Transverse colon (tissue), 4 donors: Measurements from ENCODE around the gene SRP54. TPM values are rescaled to one million over a fixed set of nuclear protein-coding genes. Genes with fewer than 3 reads are reported as not detected.
"Not testable (repeated sequence)": the region's sequence is repeated elsewhere in the genome, so short reads cannot be mapped to it uniquely, and the experiment has no call there.

Source experiments
- DNase-seq: peaks from one replicate; pipeline ENCODE4 v3.0.0-alpha.2; 2019
- H3K27ac ChIP-seq, 4 donors: fragments of 200-600 bp; sonication (generic); 2 replicates each; pipeline ENCODE4 v1.5.1; 2016 to 2018; ENCODE audit warnings: inconsistent platforms in 4 of 4
- H3K27me3 ChIP-seq: fragments of 200-600 bp; sonication (generic); 2 replicates; pipeline ENCODE4 v1.5.1; 2017; ENCODE audit warnings: inconsistent platforms
- H3K36me3 ChIP-seq, 4 donors: fragments of 200-600 bp; sonication (generic); 2 replicates each; pipeline ENCODE4 v1.5.1; 2017 to 2019; ENCODE audit warnings: inconsistent platforms in 4 of 4
- H3K4me1 ChIP-seq, 4 donors: fragments of 200-600 bp; sonication (generic); 2 replicates each; pipeline ENCODE4 v1.5.1; 2017 to 2020; ENCODE audit warnings: inconsistent platforms in 4 of 4
- H3K4me3 ChIP-seq, 4 donors: fragments of 200-600 bp; sonication (generic); 1 replicate in 1 of 4; 2 replicates in 3 of 4; pipeline versions ENCODE4 v1.5.1 to v1.6.1; 2017 to 2019; ENCODE audit warnings: inconsistent platforms in 4 of 4
- H3K9me3 ChIP-seq, 2 donors: fragments of 200-600 bp; sonication (generic); 2 replicates each; pipeline ENCODE4 v1.5.1; 2017 to 2019; ENCODE audit warnings: inconsistent platforms in 2 of 2
- CTCF ChIP-seq, 5 experiments: fragments of 200-600 bp in 3 of 5; fragments of 450-650 bp in 2 of 5; sonication (generic) in 3 of 5; IDR thresholded peaks; 1 replicate in 2 of 5; 2 replicates in 3 of 5; pipeline ENCODE4 v1.5.1; 2016 to 2017; ENCODE audit warnings: antibody characterized with exemption in 5 of 5, inconsistent platforms in 3 of 5, mild to moderate bottlenecking in 2 of 5, moderate library complexity in 1 of 5
- EP300 ChIP-seq: sonication (generic); formaldehyde crosslinking; IDR thresholded peaks from one replicate; pipeline ENCODE4 v1.6.1; 2017; ENCODE audit warnings: antibody characterized with exemption, low read depth
- POLR2A ChIP-seq: fragments of 450-650 bp; IDR thresholded peaks from one replicate; pipeline ENCODE4 v1.6.1; 2016; ENCODE audit warnings: antibody characterized with exemption, mild to moderate bottlenecking, moderate library complexity
- POLR2AphosphoS5 ChIP-seq, 3 donors: sonication (generic); formaldehyde crosslinking; IDR thresholded peaks; one replicate each; pipeline ENCODE4 v1.6.1; 2016; ENCODE audit warnings: antibody characterized with exemption in 3 of 3
- WGBS, 2 donors: methylation state at CpG; one replicate each; pipeline ENCODE4 v1.1.5; 2018; ENCODE audit warnings: low coverage in 1 of 2; 5-methylcytosine and 5-hydroxymethylcytosine counted together
- in situ Hi-C, 4 donors: fragments of 200-750 bp; cut with MboI; loops; one replicate each; pipeline versions ENCODE4 v1.15.0 to v1.15.1; 2017; ENCODE audit warnings: low sequenced_read_pairs in 3 of 4, low pct_ligation_motif_present in 1 of 4, low pct_unique_long_range_greater_than_20kb in 1 of 4
- intact Hi-C: fragments of 100-400 bp; cut with DNase I; formaldehyde crosslinking; loops from one replicate; pipeline ENCODE4 v1.15.1; 2023; ENCODE audit warnings: low total_unique reads
- total RNA-seq, 4 donors: library from RNA; depleted of rRNA; stranded (reverse); fragments of >200 nt; gene quantifications; one replicate each; pipeline ENCODE4 v1.1.0, GENCODE V29; 2016

The SRP54 gene
- total RNA-seq, 4 donors from 2014 or later = 14.7 to 63.4 (median 35.2) TPM

DNA sequence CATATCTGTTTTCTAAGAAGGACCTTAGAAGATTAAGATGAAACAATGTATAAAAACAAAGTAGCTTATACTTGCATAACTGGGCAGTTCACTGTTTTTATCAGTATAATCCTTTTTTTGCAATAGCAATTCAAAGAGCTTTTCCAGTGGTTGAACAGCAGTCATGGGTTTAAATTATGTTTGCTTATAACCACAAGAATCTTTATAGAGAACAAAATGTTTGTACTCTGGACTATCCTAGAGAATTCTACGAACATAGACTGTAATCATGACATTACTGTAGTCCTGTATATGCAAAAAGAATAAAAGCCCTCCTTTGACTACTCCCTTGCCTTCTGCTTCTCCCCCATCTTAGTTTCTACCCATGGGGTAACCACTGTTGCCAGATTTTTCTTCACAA lies 69.0 kb downstream of the SRP54 start:
- Histone ChIP-seq H3K36me3 (peaks cover 0 to 28% (median 7%) of the 10 kb centered on the region in 4 donors), H3K27ac (peak overlapping the region; percentile 71 to 100 (median 98)), H3K27me3 (no peaks in the 10 kb centered on the region), H3K4me3 (no peak overlapping the region), H3K9me3 (no peaks in the 10 kb centered on the region), H3K4me1 (peaks cover 7 to 65% (median 45%) of the 10 kb centered on the region in 4 donors)
- intact Hi-C loops (no loop called here), in situ Hi-C loops (no loop called here)
- no peak for DNase-seq
- 42 to 64% methylated on average over 1 of the region's 1 CpG for WGBS, 2 donors
- TF ChIP-seq EP300 = no peak
- TF ChIP-seq CTCF (IDR thresholded peaks at IDR 0.05) = no peak
- no peak for TF ChIP-seq POLR2A
- peak in 1 of 3 donors; percentile 39 for TF ChIP-seq POLR2AphosphoS5 (IDR thresholded peaks at IDR 0.05)

GRCh38 chr14:35052637-35053036 lies 69.8 kb downstream of the SRP54 start:
- no peaks in the 10 kb centered on the region for H3K27me3 ChIP-seq
- DNase-seq = no peak
- intact Hi-C loops = no loop called here
- peaks cover 0 to 35% (median 10%) of the 10 kb centered on the region in 4 donors for H3K36me3 ChIP-seq
- H3K4me1 ChIP-seq = peaks cover 7 to 57% (median 41%) of the 10 kb centered on the region in 4 donors
- in situ Hi-C loops = no loop called here
- no peak overlapping the region for H3K4me3 ChIP-seq
- no peaks in the 10 kb centered on the region for H3K9me3 ChIP-seq
- WGBS, 2 donors = 92 to 94% methylated on average over 2 of the region's 2 CpGs
- H3K27ac ChIP-seq = peak overlapping the region in 3 of 4 donors; percentile 71 to 98 (median 72)
- no peak for TF ChIP-seq EP300
- TF ChIP-seq POLR2AphosphoS5 (IDR thresholded peaks at IDR 0.05) = no peak
- TF ChIP-seq POLR2A = no peak
- TF ChIP-seq CTCF (IDR thresholded peaks at IDR 0.05) = no peak

DNA sequence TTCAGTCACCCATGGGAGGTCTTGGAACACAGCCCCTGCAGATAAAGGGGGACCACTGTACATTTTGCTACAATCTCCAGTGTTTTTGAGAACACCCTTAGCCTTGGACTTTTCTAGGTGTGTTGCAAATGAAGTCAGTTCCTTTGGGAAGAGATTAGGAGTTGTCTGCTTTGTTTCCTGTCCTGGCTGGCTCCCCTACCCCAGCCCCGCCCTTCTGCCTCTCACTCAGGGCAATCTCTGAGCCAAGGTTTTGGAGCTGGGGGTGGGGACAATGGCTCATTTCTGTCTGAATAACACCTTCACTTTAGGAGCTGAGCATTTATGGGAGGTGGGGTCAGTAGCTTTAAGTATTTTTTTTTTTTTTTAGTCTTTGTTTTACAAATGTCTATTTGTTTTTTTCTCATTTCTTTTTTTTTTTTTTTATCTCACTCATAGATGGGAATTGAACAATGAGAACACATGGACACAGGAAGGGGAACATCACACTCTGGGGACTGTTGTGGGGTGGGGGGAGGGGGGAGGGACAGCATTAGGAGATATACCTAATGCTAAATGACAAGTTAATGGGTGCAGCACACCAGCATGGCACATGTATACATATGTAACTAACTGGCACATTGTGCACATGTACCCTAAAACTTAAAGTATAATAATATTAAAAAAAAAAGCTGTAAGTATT lies 78.5 kb downstream of the SRP54 start:
- peaks cover 0 to 37% (median 16%) of the 10 kb centered on the region in 4 donors for H3K36me3 ChIP-seq
- intact Hi-C loops, H3K27me3 ChIP-seq, in situ Hi-C loops, H3K4me3 ChIP-seq, H3K9me3 ChIP-seq: not testable (repeated sequence)
- peaks cover 5 to 19% (median 12%) of the 10 kb centered on the region in 4 donors for H3K4me1 ChIP-seq
- 68% methylated on average over 1 of the region's 1 CpG; no CpG with 5 or more reads in 1 of the 2 donors for WGBS, 2 donors
- H3K27ac ChIP-seq = peak overlapping the region; percentile 48 to 63 (median 56)
- TF ChIP-seq POLR2AphosphoS5 (IDR thresholded peaks at IDR 0.05) = peak in 1 of 3 donors; percentile 8
- DNase-seq = peak; percentile 75

- WGBS, 2 donors = 80 to 97% methylated on average over 3 to 5 of the region's 5 CpGs
- H3K27me3 ChIP-seq, H3K9me3 ChIP-seq, in situ Hi-C loops, intact Hi-C loops, DNase-seq, H3K4me3 ChIP-seq, H3K27ac ChIP-seq: not testable (repeated sequence)
- H3K4me1 ChIP-seq = peaks cover 7 to 38% (median 20%) of the 10 kb centered on the region in 4 donors
- peaks cover 0 to 22% (median 5%) of the 10 kb centered on the region in 4 donors for H3K36me3 ChIP-seq
Observed at GRCh38 chr14:35065731-35066130, 82.9 kb downstream of the SRP54 start.

DNA sequence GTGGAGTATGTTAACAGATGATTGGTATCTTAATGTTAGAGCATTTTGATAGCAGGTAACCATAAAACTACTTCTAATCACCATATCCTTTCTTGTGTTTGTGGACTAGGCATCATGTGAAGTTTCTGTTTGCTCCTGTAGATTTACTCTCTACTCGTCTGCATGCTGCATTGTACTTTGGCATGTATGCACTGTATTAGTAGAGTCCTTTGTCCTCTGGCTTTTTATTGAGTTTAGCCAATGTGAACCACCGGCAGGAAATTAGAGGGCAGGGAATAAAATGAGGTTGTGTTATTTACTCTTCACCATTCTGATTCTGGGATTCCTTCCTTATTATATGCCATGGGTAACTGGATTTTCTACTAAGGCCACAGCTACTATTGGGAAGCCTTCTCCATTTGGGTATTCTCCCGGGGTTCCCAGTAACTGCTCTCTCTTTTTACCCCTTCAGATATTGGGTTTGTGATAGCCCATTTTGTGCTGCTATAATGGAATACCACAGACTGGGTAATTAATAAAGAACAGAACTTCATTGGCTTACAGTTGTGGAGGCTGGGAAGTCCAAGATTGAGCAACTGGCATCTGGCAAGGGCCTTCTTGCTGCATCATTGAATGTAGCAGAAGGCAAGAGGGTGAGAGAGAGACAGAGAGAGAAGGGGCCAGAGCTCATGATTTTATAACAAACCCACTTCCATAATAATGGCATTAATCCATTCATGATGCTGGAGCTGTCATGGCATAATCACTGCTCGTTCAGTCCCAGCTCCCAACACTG lies 85.6 kb downstream of the SRP54 start:
- Histone ChIP-seq H3K36me3 (peaks cover 0 to 19% (median 6%) of the 10 kb centered on the region in 4 donors), H3K4me1 (peaks cover 3 to 28% (median 14%) of the 10 kb centered on the region in 4 donors), H3K4me3 (no peak overlapping the region), H3K27me3 (no peaks in the 10 kb centered on the region), H3K27ac (peak overlapping the region; percentile 79 to 81 (median 80)), H3K9me3 (no peaks in the 10 kb centered on the region)
- no peak for DNase-seq
- TF ChIP-seq POLR2A (peak; percentile 18), EP300 (no peak), CTCF (IDR thresholded peaks at IDR 0.05) (no peak), POLR2AphosphoS5 (IDR thresholded peaks at IDR 0.05) (peak in 2 of 3 donors; percentile 58 to 73)
- in situ Hi-C loops = no loop called here
- 66 to 68% methylated on average over 3 to 4 of the region's 4 CpGs for WGBS, 2 donors
- intact Hi-C loops = no loop called here
